Tibial nerve (tissue), 3 donors: Measurements from ENCODE around the gene CFDP1.

Source experiments
- POLR2A ChIP-seq, 2 donors: fragments of 450-650 bp; IDR thresholded peaks; one replicate each; pipeline ENCODE4 v1.6.1; 2017; ENCODE audit warnings: antibody characterized with exemption in 2 of 2, mild to moderate bottlenecking in 2 of 2, moderate library complexity in 2 of 2
- TF ChIP-seq, protein P1 (sequence below), 5 experiments: fragments of 200-600 bp in 3 of 5; fragments of 450-650 bp in 2 of 5; sonication (generic) in 3 of 5; IDR thresholded peaks; one replicate each; pipeline ENCODE4 v1.5.1; 2016 to 2019; ENCODE audit warnings: antibody characterized with exemption in 5 of 5, mild to moderate bottlenecking in 3 of 5, moderate library complexity in 2 of 5

DNA sequence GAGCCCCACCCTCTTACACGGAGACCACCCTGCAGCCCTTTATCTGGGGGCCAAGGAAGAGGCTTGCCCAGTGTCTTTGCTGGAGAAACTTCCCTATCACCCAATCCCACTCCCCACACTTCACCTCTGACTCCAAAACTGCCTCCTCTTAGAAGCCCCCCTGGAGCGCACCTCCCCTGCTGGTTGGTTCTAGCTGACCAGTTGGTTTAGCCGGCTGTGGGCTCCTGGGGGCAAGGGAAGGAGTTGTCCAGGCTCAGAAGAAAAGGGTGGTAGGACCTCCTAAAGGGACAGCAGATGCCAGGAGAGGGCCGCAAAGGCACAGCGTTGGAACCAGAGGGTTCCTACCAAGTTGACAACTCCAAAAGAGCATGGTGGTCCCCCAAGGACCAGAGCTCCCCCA is 183.9 kb downstream of the CFDP1 start:
- TF ChIP-seq, protein P1, sequence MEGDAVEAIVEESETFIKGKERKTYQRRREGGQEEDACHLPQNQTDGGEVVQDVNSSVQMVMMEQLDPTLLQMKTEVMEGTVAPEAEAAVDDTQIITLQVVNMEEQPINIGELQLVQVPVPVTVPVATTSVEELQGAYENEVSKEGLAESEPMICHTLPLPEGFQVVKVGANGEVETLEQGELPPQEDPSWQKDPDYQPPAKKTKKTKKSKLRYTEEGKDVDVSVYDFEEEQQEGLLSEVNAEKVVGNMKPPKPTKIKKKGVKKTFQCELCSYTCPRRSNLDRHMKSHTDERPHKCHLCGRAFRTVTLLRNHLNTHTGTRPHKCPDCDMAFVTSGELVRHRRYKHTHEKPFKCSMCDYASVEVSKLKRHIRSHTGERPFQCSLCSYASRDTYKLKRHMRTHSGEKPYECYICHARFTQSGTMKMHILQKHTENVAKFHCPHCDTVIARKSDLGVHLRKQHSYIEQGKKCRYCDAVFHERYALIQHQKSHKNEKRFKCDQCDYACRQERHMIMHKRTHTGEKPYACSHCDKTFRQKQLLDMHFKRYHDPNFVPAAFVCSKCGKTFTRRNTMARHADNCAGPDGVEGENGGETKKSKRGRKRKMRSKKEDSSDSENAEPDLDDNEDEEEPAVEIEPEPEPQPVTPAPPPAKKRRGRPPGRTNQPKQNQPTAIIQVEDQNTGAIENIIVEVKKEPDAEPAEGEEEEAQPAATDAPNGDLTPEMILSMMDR (IDR thresholded peaks at IDR 0.05), result no peak
- no peak for TF ChIP-seq POLR2A (IDR thresholded peaks at IDR 0.05)
